K562 (cell line): ENCODE measurements around the gene CHD1L.

Source experiments
- BRCA1 ChIP-seq, 2 experiments: fragments of 450-650 bp in 1 of 2; sonication (generic) in 1 of 2; formaldehyde crosslinking in 1 of 2; IDR thresholded peaks; 2 replicates each; pipeline versions ENCODE4 v1.5.0 to v1.6.1; 2017 to 2020; ENCODE audit warnings: mild to moderate bottlenecking in 1 of 2, missing genetic modification reagents in 1 of 2
- EZH2 ChIP-seq: IDR thresholded peaks from 2 replicates; pipeline ENCODE4 v1.6.1; 2012; ENCODE audit warnings: low read depth, mild to moderate bottlenecking, inconsistent platforms, low read length, borderline replicate concordance
- GATAD2B ChIP-seq: fragments of 450-650 bp; IDR thresholded peaks from 2 replicates; pipeline ENCODE4 v1.6.1; 2017; ENCODE audit warnings: mild to moderate bottlenecking, borderline replicate concordance
- POLR2A ChIP-seq: fragments of 450-650 bp; conservative IDR thresholded peaks from 2 replicates; pipeline ENCODE4 v1.6.1; 2016
- PURB ChIP-seq: sonication (generic); formaldehyde crosslinking; IDR thresholded peaks from 2 replicates; pipeline ENCODE4 v1.9.0; 2021; ENCODE audit warnings: low read depth, mild to moderate bottlenecking, missing genetic modification reagents
- RBM17 ChIP-seq: fragments of 200-400 bp; formaldehyde crosslinking; IDR thresholded peaks from 2 replicates; pipeline ENCODE4 v1.6.1; 2017; ENCODE audit warnings: low read depth, mild to moderate bottlenecking, low read length, borderline replicate concordance
- SMAD3 ChIP-seq: fragments of 450-650 bp; formaldehyde crosslinking; conservative IDR thresholded peaks from 2 replicates; pipeline ENCODE4 v1.4.0; 2020; ENCODE audit warnings: mild to moderate bottlenecking
- SMARCE1 ChIP-seq: fragments of 450-650 bp; IDR thresholded peaks from 2 replicates; pipeline ENCODE4 v1.7.1; 2016; ENCODE audit warnings: mild to moderate bottlenecking
- TF ChIP-seq, protein P1 (sequence below): sonication (generic); formaldehyde crosslinking; IDR thresholded peaks from 2 replicates; pipeline ENCODE4 v1.8.0; 2022; ENCODE audit warnings: mild to moderate bottlenecking, missing genetic modification reagents
- TF ChIP-seq, protein P2 (sequence below): fragments of 450-650 bp; IDR thresholded peaks from one replicate; pipeline ENCODE4 v1.6.1; 2018; ENCODE audit warnings: mild to moderate bottlenecking, moderate library complexity; ENCODE audit not compliant: partially characterized antibody
- TF ChIP-seq, protein P3 (sequence below), 3 experiments: IDR thresholded peaks in 2 of 3; conservative IDR thresholded peaks in 1 of 3; 2 replicates each; pipeline ENCODE4 v1.5.1; 2011 to 2012; ENCODE audit warnings: low read length in 3 of 3, mild to moderate bottlenecking in 3 of 3, control low read depth in 2 of 3, improper control_type of control experiment in 1 of 3, inconsistent platforms in 1 of 3, low read depth in 1 of 3, mixed read lengths in 1 of 3, moderate library complexity in 1 of 3; ENCODE audit not compliant: insufficient read depth in 2 of 3
- TF ChIP-seq, protein P4 (sequence below): fragments of 250-450 bp; sonication (Bioruptor Pico); IDR thresholded peaks from 2 replicates; pipeline ENCODE4 v1.5.0; 2021; ENCODE audit warnings: mild to moderate bottlenecking, moderate library complexity
- TF ChIP-seq, protein P5 (sequence below), 2 experiments: IDR thresholded peaks in 1 of 2; conservative IDR thresholded peaks in 1 of 2; 2 replicates each; pipeline ENCODE4 v1.6.1; 2016; ENCODE audit warnings: low read depth in 2 of 2, mild to moderate bottlenecking in 1 of 2, missing compliant biosample characterization in 1 of 2, missing genetic modification characterization in 1 of 2, moderate library complexity in 1 of 2

DNA sequence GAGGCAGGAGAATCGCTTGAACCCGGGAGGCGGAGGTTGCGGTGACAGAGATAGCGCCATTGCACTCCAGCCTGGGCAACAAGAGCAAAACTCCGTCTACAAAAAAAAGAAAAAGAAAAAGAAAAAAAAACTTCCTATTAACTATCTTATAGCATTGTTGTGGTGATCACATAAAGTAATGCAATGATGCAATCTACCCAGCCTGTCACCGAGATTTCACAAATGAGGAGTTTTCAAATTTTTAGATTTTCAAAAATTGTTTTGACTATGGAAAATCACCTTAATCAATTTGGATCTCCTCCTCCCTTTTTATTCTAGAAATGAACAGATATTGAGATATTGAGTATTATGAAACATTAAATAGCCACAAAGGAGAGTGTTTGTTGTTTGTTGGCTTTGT lies 25.3 kb upstream of the CHD1L start:
- TF ChIP-seq SMAD3 (CRISPR knock-in tag) (no peak), POLR2A (no peak), BRCA1 (IDR thresholded peaks at IDR 0.05) (no peak), BRCA1 (CRISPR knock-in tag; IDR thresholded peaks at IDR 0.05) (no peak), PURB (CRISPR knock-in tag) (no peak), SMARCE1 (no peak), GATAD2B (no peak), EZH2 (no peak), RBM17 (no peak)
- TF ChIP-seq, protein P1, sequence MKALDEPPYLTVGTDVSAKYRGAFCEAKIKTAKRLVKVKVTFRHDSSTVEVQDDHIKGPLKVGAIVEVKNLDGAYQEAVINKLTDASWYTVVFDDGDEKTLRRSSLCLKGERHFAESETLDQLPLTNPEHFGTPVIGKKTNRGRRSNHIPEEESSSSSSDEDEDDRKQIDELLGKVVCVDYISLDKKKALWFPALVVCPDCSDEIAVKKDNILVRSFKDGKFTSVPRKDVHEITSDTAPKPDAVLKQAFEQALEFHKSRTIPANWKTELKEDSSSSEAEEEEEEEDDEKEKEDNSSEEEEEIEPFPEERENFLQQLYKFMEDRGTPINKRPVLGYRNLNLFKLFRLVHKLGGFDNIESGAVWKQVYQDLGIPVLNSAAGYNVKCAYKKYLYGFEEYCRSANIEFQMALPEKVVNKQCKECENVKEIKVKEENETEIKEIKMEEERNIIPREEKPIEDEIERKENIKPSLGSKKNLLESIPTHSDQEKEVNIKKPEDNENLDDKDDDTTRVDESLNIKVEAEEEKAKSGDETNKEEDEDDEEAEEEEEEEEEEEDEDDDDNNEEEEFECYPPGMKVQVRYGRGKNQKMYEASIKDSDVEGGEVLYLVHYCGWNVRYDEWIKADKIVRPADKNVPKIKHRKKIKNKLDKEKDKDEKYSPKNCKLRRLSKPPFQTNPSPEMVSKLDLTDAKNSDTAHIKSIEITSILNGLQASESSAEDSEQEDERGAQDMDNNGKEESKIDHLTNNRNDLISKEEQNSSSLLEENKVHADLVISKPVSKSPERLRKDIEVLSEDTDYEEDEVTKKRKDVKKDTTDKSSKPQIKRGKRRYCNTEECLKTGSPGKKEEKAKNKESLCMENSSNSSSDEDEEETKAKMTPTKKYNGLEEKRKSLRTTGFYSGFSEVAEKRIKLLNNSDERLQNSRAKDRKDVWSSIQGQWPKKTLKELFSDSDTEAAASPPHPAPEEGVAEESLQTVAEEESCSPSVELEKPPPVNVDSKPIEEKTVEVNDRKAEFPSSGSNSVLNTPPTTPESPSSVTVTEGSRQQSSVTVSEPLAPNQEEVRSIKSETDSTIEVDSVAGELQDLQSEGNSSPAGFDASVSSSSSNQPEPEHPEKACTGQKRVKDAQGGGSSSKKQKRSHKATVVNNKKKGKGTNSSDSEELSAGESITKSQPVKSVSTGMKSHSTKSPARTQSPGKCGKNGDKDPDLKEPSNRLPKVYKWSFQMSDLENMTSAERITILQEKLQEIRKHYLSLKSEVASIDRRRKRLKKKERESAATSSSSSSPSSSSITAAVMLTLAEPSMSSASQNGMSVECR (CRISPR knock-in tag), result no peak
- TF ChIP-seq, protein P2, sequence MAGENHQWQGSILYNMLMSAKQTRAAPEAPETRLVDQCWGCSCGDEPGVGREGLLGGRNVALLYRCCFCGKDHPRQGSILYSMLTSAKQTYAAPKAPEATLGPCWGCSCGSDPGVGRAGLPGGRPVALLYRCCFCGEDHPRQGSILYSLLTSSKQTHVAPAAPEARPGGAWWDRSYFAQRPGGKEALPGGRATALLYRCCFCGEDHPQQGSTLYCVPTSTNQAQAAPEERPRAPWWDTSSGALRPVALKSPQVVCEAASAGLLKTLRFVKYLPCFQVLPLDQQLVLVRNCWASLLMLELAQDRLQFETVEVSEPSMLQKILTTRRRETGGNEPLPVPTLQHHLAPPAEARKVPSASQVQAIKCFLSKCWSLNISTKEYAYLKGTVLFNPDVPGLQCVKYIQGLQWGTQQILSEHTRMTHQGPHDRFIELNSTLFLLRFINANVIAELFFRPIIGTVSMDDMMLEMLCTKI, result no peak
- TF ChIP-seq, protein P3, sequence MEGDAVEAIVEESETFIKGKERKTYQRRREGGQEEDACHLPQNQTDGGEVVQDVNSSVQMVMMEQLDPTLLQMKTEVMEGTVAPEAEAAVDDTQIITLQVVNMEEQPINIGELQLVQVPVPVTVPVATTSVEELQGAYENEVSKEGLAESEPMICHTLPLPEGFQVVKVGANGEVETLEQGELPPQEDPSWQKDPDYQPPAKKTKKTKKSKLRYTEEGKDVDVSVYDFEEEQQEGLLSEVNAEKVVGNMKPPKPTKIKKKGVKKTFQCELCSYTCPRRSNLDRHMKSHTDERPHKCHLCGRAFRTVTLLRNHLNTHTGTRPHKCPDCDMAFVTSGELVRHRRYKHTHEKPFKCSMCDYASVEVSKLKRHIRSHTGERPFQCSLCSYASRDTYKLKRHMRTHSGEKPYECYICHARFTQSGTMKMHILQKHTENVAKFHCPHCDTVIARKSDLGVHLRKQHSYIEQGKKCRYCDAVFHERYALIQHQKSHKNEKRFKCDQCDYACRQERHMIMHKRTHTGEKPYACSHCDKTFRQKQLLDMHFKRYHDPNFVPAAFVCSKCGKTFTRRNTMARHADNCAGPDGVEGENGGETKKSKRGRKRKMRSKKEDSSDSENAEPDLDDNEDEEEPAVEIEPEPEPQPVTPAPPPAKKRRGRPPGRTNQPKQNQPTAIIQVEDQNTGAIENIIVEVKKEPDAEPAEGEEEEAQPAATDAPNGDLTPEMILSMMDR (IDR thresholded peaks at IDR 0.05 in 2 of 3, conservative IDR thresholded peaks at IDR 0.05 in 1 of 3; ENCODE audit: insufficient read depth in 2 of 3, low read depth in 1 of 3, low read length in 3 of 3), result no peak
- TF ChIP-seq, protein P4, sequence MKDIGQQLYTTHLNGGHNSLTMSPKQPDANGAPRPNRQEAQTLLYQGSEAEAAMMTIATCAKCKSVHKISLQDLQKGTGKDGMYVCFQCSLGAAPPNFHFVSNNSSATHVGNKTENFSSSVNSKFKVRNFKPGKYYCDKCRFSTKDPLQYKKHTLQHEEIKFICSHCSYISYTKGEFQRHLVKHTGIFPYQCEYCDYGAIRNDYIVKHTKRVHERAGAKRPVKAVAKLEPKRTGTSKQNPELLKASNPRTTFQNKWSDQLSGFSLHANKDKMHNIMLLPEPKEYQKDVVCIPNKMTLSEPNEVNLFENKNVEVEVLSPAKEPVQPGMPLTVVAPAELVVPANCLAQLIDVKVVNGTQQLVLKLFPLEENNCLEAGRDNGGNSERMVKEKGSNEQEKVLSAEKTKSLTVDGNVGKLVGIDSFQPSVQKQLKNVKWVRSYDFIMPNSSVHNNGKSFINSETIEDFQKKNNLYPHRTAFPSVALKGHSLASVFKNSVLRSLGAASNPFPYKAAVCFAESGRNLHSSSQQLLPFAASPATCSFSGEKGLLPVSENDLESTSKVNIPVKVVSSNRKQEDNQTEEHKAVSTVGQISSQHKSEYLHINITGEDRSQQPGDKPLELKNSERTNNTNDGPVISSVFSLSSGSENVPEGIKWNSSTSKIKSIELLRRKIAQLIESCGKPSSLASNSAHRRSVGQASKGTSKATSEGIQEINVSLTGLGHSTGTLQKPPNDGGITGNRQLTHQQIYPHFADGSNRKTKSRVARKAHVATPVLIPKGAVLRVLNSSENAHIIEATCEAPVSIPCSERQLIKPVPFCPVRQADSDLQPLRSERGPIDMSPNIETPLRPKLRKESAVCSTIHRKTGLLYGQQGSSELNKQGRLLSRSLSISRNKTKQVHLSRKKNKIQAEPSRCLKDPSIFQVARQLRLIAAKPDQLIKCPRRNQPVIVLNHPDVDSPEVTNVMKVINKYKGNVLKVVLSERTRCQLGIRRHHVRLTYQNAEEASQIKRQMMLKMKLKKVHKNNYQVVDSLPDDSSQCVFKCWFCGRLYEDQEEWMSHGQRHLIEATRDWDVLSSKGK, result no peak
- TF ChIP-seq, protein P5, sequence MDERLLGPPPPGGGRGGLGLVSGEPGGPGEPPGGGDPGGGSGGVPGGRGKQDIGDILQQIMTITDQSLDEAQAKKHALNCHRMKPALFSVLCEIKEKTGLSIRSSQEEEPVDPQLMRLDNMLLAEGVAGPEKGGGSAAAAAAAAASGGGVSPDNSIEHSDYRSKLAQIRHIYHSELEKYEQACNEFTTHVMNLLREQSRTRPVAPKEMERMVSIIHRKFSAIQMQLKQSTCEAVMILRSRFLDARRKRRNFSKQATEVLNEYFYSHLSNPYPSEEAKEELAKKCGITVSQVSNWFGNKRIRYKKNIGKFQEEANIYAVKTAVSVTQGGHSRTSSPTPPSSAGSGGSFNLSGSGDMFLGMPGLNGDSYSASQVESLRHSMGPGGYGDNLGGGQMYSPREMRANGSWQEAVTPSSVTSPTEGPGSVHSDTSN (CRISPR knock-in tag; IDR thresholded peaks at IDR 0.05; ENCODE audit: low read depth), result no peak
- TF ChIP-seq, protein P5 (tag; conservative IDR thresholded peaks at IDR 0.05; ENCODE audit: low read depth), result no peak
